ENCODE data around the gene GHITM.

DNA sequence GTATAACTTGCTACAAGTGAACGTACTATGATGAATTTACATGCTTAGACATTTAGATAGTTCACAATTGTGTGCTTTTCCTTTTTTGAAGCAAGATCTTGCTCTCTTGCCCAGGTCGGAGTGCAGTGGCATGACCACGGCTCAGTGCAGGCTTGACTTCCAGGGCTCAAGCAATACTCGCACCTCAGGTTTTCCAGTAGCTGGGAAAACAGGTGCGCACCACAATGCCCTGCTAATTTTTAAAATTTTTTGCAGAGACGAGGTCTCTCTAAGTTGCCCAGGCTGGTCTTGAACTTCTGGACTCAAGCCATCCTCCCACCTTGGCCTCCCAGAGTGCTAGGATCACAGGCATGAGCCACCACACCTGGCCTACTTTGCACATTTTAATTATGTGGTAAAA, 36.1 kb downstream of the GHITM start:
- TF ChIP-seq, protein P1, sequence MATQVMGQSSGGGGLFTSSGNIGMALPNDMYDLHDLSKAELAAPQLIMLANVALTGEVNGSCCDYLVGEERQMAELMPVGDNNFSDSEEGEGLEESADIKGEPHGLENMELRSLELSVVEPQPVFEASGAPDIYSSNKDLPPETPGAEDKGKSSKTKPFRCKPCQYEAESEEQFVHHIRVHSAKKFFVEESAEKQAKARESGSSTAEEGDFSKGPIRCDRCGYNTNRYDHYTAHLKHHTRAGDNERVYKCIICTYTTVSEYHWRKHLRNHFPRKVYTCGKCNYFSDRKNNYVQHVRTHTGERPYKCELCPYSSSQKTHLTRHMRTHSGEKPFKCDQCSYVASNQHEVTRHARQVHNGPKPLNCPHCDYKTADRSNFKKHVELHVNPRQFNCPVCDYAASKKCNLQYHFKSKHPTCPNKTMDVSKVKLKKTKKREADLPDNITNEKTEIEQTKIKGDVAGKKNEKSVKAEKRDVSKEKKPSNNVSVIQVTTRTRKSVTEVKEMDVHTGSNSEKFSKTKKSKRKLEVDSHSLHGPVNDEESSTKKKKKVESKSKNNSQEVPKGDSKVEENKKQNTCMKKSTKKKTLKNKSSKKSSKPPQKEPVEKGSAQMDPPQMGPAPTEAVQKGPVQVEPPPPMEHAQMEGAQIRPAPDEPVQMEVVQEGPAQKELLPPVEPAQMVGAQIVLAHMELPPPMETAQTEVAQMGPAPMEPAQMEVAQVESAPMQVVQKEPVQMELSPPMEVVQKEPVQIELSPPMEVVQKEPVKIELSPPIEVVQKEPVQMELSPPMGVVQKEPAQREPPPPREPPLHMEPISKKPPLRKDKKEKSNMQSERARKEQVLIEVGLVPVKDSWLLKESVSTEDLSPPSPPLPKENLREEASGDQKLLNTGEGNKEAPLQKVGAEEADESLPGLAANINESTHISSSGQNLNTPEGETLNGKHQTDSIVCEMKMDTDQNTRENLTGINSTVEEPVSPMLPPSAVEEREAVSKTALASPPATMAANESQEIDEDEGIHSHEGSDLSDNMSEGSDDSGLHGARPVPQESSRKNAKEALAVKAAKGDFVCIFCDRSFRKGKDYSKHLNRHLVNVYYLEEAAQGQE (IDR thresholded peaks at IDR 0.05; ENCODE audit: insufficient read depth in 1 of 2, low read depth in 2 of 2, low read length in 2 of 2), result no peak
- TF ChIP-seq TAF1 (IDR thresholded peaks at IDR 0.05; ENCODE audit: borderline replicate concordance, insufficient read depth, low read length) (no peak), FOXP2 (optimal IDR thresholded peaks at IDR 0.05; ENCODE audit: borderline replicate concordance, extremely low read depth, extremely low read length, insufficient read depth) (no peak)

Measured in PFSK-1 (cell line).